BE2C (cell line): ENCODE measurements around the gene PRMT2.
"Not testable (repeated sequence)": the region's sequence is repeated elsewhere in the genome, so short reads cannot be mapped to it uniquely, and the experiment has no call there.

Source experiments
- DNase-seq: peaks from one replicate; pipeline ENCODE4 v3.0.0-alpha.2; 2020
- H3K27me3 ChIP-seq: fragments of 250-450 bp; sonication (Bioruptor Pico); 2 replicates; pipeline ENCODE4 v1.5.1; 2020; ENCODE audit warnings: mild to moderate bottlenecking
- H3K36me3 ChIP-seq: fragments of 250-450 bp; sonication (Bioruptor Pico); 2 replicates; pipeline ENCODE4 v1.5.1; 2020; ENCODE audit warnings: mild to moderate bottlenecking
- H3K4me1 ChIP-seq: fragments of 250-450 bp; sonication (Bioruptor Pico); 2 replicates; pipeline ENCODE4 v1.5.1; 2020
- H3K4me3 ChIP-seq: 2 replicates; pipeline ENCODE4 v1.5.1; 2011; ENCODE audit warnings: low read depth, low read length
- H3K9me3 ChIP-seq: fragments of 250-450 bp; sonication (Bioruptor Pico); 2 replicates; pipeline ENCODE4 v1.5.1; 2020
- TF ChIP-seq, protein P1 (sequence below): IDR thresholded peaks from 2 replicates; pipeline ENCODE4 v1.5.1; 2012; ENCODE audit warnings: mild to moderate bottlenecking, low read depth, low read length

PRMT2 gene

DNA sequence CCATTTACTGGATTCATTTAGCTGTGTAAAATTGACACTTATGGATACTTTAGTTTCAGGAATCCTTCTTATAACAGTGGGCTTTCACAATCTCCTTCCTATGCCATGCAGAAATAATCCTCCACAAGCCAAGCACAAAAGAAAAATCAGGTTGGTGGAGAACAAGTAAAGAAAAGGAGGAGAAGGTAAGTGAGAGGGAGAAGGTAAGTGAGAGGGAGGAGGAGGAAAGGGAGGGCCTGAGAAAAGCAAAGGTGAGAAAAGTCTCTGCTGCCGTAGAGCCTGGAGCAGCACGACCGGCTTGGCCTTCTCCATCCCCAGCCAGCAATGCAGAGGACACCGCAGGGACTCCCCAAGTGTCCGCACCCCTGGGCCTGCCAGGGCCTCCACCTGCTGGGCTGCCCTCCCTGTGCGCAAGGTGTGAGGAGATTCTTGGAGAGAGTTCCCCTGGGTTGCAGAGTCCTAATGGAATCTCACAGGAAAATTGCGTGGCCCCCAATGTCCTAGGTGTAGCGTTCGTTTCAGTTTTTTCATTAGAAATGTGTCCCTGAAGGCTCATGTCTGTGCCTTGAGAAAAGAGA is 39.0 kb downstream of the PRMT2 start:
- no peaks in the 10 kb centered on the region for H3K4me1 ChIP-seq
- H3K36me3 ChIP-seq: no peaks in the 10 kb centered on the region
- DNase-seq: no peak
- H3K9me3 ChIP-seq: no peaks in the 10 kb centered on the region
- H3K27me3 ChIP-seq: no peaks in the 10 kb centered on the region
- TF ChIP-seq, protein P1, sequence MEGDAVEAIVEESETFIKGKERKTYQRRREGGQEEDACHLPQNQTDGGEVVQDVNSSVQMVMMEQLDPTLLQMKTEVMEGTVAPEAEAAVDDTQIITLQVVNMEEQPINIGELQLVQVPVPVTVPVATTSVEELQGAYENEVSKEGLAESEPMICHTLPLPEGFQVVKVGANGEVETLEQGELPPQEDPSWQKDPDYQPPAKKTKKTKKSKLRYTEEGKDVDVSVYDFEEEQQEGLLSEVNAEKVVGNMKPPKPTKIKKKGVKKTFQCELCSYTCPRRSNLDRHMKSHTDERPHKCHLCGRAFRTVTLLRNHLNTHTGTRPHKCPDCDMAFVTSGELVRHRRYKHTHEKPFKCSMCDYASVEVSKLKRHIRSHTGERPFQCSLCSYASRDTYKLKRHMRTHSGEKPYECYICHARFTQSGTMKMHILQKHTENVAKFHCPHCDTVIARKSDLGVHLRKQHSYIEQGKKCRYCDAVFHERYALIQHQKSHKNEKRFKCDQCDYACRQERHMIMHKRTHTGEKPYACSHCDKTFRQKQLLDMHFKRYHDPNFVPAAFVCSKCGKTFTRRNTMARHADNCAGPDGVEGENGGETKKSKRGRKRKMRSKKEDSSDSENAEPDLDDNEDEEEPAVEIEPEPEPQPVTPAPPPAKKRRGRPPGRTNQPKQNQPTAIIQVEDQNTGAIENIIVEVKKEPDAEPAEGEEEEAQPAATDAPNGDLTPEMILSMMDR: no peak
- H3K4me3 ChIP-seq: no peak overlapping the region

- no peak overlapping the region for H3K4me3 ChIP-seq
- DNase-seq: no peak
Observed at GRCh38 chr21:46675595-46676280, 40.3 kb downstream of the PRMT2 start.

GRCh38 chr21:46676542-46676941 is 41.1 kb downstream of the PRMT2 start:
- not testable (repeated sequence) for H3K4me1 ChIP-seq, H3K27me3 ChIP-seq, H3K9me3 ChIP-seq, H3K36me3 ChIP-seq, H3K4me3 ChIP-seq, DNase-seq

More at GRCh38 chr21:46675595-46676280, 40.3 kb downstream of the PRMT2 start:
- TF ChIP-seq, protein P1: no peak
- Histone ChIP-seq H3K4me1 (peaks cover 5% of the 10 kb centered on the region), H3K9me3 (no peaks in the 10 kb centered on the region), H3K27me3 (no peaks in the 10 kb centered on the region), H3K36me3 (no peaks in the 10 kb centered on the region)

- H3K4me1 ChIP-seq, H3K36me3 ChIP-seq, DNase-seq, H3K4me3 ChIP-seq, H3K9me3 ChIP-seq, H3K27me3 ChIP-seq: not testable (repeated sequence)
Observed at GRCh38 chr21:46681593-46681992, 46.1 kb downstream of the PRMT2 start.

GRCh38 chr21:46698652-46699051 is 63.2 kb downstream of the PRMT2 start:
- not testable (repeated sequence) for H3K4me1 ChIP-seq, H3K9me3 ChIP-seq, H3K27me3 ChIP-seq, H3K36me3 ChIP-seq, DNase-seq, H3K4me3 ChIP-seq

DNA sequence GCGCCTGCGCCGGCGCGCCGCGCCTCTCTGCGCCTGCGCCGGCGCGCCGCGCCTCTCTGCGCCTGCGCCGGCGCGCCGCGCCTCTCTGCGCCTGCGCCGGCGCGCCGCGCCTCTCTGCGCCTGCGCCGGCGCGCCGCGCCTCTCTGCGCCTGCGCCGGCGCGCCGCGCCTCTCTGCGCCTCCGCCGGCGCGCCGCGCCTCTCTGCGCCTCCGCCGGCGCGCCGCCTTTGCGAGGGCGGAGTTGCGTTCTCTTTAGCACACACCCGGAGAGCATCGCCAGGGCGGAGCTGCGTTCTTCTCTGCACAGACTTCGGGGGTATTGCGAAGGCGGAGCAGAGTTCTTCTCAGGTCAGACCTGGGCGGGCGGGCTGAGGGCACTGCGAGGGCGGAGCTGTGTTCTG is 63.6 kb downstream of the PRMT2 start:
- not testable (repeated sequence) for H3K36me3 ChIP-seq, DNase-seq, H3K27me3 ChIP-seq, H3K4me3 ChIP-seq, H3K9me3 ChIP-seq, H3K4me1 ChIP-seq
